Suprapubic skin (tissue), 4 donors: ENCODE measurements around the gene MAP7.

Source experiments
- POLR2A ChIP-seq, 2 donors: fragments of 450-650 bp; IDR thresholded peaks; one replicate each; pipeline ENCODE4 v1.6.1; 2017; ENCODE audit warnings: antibody characterized with exemption in 2 of 2, mild to moderate bottlenecking in 2 of 2, moderate library complexity in 2 of 2
- POLR2AphosphoS5 ChIP-seq, 3 donors: sonication (generic); formaldehyde crosslinking; IDR thresholded peaks; one replicate each; pipeline ENCODE4 v1.6.1; 2017; ENCODE audit warnings: antibody characterized with exemption in 3 of 3
- TF ChIP-seq, protein P1 (sequence below), 2 donors: fragments of 200-600 bp in 1 of 2; fragments of 450-650 bp in 1 of 2; sonication (generic) in 1 of 2; IDR thresholded peaks; one replicate each; pipeline ENCODE4 v1.5.1; 2016 to 2019; ENCODE audit warnings: antibody characterized with exemption in 2 of 2, mild to moderate bottlenecking in 1 of 2, moderate library complexity in 1 of 2

DNA sequence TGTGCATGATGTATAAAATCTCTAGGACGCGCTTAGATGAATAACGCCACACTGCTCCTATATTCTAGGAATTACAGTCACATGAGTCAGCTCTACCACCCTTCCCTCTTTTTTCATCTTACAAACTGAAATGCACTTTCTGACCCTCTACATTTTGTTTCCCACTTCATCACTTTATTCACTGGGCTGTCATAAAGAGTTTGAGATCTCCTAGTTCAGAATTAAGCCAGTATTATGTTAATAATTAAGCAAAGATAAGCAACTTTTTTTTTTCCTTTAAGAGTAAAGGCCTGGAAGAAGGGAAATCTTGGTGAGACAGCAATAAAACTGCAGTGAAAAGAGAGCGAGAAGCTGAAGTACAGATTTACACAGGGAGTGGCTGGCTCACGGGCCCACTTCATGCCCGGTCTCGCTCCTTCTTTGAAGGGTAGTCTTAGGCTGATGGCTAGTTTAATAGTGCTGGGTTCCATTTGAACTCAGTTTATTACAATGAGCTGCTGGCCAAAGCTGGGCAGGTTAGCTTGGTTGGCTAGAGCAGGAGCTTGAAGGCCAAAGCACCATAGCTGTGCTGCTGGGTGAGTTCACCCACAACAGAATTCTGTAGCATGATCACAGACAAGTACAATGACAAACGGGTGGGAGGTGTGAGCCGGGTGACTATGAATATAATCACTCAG, 110.6 kb downstream of the MAP7 start:
- TF ChIP-seq POLR2A (IDR thresholded peaks at IDR 0.05), result no peak
- TF ChIP-seq, protein P1, sequence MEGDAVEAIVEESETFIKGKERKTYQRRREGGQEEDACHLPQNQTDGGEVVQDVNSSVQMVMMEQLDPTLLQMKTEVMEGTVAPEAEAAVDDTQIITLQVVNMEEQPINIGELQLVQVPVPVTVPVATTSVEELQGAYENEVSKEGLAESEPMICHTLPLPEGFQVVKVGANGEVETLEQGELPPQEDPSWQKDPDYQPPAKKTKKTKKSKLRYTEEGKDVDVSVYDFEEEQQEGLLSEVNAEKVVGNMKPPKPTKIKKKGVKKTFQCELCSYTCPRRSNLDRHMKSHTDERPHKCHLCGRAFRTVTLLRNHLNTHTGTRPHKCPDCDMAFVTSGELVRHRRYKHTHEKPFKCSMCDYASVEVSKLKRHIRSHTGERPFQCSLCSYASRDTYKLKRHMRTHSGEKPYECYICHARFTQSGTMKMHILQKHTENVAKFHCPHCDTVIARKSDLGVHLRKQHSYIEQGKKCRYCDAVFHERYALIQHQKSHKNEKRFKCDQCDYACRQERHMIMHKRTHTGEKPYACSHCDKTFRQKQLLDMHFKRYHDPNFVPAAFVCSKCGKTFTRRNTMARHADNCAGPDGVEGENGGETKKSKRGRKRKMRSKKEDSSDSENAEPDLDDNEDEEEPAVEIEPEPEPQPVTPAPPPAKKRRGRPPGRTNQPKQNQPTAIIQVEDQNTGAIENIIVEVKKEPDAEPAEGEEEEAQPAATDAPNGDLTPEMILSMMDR (IDR thresholded peaks at IDR 0.05), result no peak
- no peak for TF ChIP-seq POLR2AphosphoS5 (IDR thresholded peaks at IDR 0.05)
